Tibial artery (tissue), 4 donors: ENCODE measurements around the gene FGF14.

ENCODE experiments used
- DNase-seq, 2 donors: peaks; one replicate each; pipeline ENCODE4 v3.0.0-alpha.2; 2019
- H3K27ac ChIP-seq, 2 donors: fragments of 200-600 bp; sonication (generic) in 1 of 2; 1 replicate in 1 of 2; 2 replicates in 1 of 2; pipeline ENCODE4 v1.5.1; 2018 to 2019; ENCODE audit warnings: mild to moderate bottlenecking in 1 of 2
- H3K27me3 ChIP-seq, 2 donors: fragments of 200-600 bp; sonication (generic) in 1 of 2; one replicate each; pipeline versions ENCODE4 v1.5.1 to v1.6.0; 2016 to 2019
- H3K36me3 ChIP-seq, 3 donors: fragments of 200-600 bp; sonication (generic) in 2 of 3; one replicate each; pipeline ENCODE4 v1.5.1; 2016 to 2019; ENCODE audit warnings: mild to moderate bottlenecking in 2 of 3
- H3K4me1 ChIP-seq, 4 donors: fragments of 200-600 bp; sonication (generic) in 2 of 4; 1 replicate in 3 of 4; 2 replicates in 1 of 4; pipeline ENCODE4 v1.5.1; 2016 to 2019
- H3K4me3 ChIP-seq, 2 donors: fragments of 200-600 bp; sonication (generic) in 1 of 2; 1 replicate in 1 of 2; 2 replicates in 1 of 2; pipeline ENCODE4 v1.5.1; 2018 to 2019; ENCODE audit warnings: mild to moderate bottlenecking in 2 of 2
- H3K9me3 ChIP-seq, 3 donors: fragments of 200-600 bp; sonication (generic) in 1 of 3; one replicate each; pipeline ENCODE4 v1.5.1; 2016 to 2019
- intact Hi-C: fragments of 100-400 bp; cut with DNase I; formaldehyde crosslinking; loops from one replicate; pipeline ENCODE4 v1.15.0; 2023; ENCODE audit warnings: low total_unique reads
- TF ChIP-seq, protein P1 (sequence below), 2 experiments: fragments of 200-600 bp in 1 of 2; fragments of 450-650 bp in 1 of 2; IDR thresholded peaks; one replicate each; pipeline ENCODE4 v1.5.1; 2017 to 2019; ENCODE audit warnings: antibody characterized with exemption in 2 of 2, mild to moderate bottlenecking in 1 of 2, moderate library complexity in 1 of 2

The FGF14 gene

GRCh38 chr13:102395939-102396338, 5.9 kb downstream of the FGF14 start:
- no peaks in the 10 kb centered on the region for H3K9me3 ChIP-seq
- peaks cover 0 to 17% of the 10 kb centered on the region in 2 donors for H3K27me3 ChIP-seq
- intact Hi-C loops, result no loop called here
- DNase-seq, result no peak
- H3K27ac ChIP-seq, result no peak overlapping the region
- TF ChIP-seq, protein P1, sequence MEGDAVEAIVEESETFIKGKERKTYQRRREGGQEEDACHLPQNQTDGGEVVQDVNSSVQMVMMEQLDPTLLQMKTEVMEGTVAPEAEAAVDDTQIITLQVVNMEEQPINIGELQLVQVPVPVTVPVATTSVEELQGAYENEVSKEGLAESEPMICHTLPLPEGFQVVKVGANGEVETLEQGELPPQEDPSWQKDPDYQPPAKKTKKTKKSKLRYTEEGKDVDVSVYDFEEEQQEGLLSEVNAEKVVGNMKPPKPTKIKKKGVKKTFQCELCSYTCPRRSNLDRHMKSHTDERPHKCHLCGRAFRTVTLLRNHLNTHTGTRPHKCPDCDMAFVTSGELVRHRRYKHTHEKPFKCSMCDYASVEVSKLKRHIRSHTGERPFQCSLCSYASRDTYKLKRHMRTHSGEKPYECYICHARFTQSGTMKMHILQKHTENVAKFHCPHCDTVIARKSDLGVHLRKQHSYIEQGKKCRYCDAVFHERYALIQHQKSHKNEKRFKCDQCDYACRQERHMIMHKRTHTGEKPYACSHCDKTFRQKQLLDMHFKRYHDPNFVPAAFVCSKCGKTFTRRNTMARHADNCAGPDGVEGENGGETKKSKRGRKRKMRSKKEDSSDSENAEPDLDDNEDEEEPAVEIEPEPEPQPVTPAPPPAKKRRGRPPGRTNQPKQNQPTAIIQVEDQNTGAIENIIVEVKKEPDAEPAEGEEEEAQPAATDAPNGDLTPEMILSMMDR (IDR thresholded peaks at IDR 0.05), result no peak
- no peaks in the 10 kb centered on the region for H3K36me3 ChIP-seq
- H3K4me1 ChIP-seq, result peaks cover 0 to 21% (median 13%) of the 10 kb centered on the region in 4 donors
- H3K4me3 ChIP-seq, result no peak overlapping the region

- no peaks in the 10 kb centered on the region for H3K36me3 ChIP-seq
- TF ChIP-seq, protein P1 (IDR thresholded peaks at IDR 0.05), result no peak
Observed at GRCh38 chr13:102395174-102395573, 6.7 kb downstream of the FGF14 start.

DNA sequence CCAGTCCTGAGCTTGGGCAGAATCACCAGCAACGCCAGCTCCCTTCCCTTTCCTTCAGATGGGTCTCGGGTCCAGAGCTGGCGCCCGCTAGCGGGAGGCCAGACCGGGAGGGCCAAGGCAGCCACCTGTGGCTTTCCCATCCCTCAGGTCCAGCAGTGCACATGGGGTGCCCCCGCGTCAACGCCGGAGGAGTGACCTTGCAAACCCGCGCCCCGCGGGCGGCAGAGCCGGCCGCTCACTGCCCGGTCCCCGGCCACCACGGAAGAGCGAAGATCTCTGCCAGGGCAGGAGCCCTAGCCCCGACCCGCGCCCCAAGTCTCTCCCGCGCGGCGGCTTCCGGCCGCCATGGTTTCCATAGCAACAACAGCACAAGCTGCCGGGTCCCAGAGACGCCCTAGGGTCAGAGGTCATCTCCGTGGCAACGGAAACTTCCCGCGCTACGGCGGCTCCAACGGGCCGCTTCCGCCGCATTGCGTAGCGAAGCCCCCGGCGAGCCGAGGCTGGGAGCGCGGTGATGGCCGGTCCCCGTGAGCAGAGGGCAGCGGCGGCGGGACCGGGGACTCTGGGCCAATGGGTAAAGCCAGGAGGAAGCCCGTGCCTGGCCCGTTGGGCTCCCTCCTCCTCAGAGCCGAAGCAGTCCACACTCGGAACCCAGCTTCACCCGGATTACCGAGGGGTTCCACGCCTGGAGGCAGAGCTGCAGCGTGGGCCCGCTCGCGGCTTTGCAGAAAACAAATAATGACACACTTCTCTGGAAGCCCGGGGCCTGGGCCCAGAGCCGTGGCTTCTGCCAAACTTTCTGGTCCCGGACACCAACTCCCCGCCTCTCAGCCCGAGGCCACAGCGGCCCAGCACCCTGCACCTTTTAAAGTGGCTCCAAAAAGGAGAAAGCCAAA, 7.4 kb downstream of the FGF14 start:
- DNase-seq, result peak; percentile 89 to 95
- H3K4me1 ChIP-seq, result peaks cover 0 to 6% (median under 1%) of the 10 kb centered on the region in 4 donors
- H3K9me3 ChIP-seq, result no peaks in the 10 kb centered on the region
- no peaks in the 10 kb centered on the region for H3K36me3 ChIP-seq
- peak overlapping the region; percentile 82 to 85 for H3K4me3 ChIP-seq
- H3K27me3 ChIP-seq, result peaks cover 0 to 3% of the 10 kb centered on the region in 2 donors
- intact Hi-C loops, result no loop called here
- H3K27ac ChIP-seq, result peak overlapping the region; percentile 79 to 84
- TF ChIP-seq, protein P1 (IDR thresholded peaks at IDR 0.05), result no peak

More at GRCh38 chr13:102395174-102395573, 6.7 kb downstream of the FGF14 start:
- no peak for DNase-seq
- intact Hi-C loops, result no loop called here
- Histone ChIP-seq H3K27me3 (peaks cover 0 to 9% of the 10 kb centered on the region in 2 donors), H3K4me1 (peaks cover 0 to 13% (median 6%) of the 10 kb centered on the region in 4 donors), H3K9me3 (no peaks in the 10 kb centered on the region), H3K4me3 (peak overlapping the region; percentile 82 to 85), H3K27ac (peak overlapping the region; percentile 79 to 84)

DNA sequence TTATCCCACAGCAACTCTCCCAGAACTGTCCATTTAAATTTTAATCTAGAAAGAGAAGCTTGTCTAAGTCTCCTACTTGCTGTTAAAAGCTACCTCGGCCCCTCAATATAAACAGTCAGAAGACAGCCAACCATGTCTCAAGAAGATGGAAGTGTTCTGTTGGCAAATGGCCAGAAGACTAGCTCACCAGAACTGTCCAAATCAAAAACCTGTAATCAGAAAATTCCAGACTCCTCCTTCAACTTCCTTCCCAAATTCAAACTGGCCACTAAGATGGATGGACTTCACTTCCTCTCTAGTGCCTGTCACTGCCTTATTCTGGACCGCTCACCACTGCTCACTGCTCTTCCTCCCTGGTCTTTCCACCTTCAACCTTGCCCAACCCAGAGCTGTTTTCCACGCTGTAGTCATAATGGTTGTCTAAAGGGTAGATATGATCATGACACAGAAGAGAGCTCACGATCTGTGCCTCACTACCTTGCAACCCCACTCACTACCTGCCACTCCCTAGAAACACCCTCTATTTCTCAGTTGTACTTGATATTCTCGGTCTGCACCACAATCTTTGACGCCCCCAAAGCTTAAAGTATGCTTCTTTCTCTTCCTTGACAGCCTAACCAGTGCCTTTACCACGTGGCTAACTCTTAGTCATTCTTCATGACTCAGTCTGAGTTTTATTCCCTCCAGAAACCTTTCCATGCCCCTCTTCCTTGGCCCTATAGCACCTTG, 9.2 kb downstream of the FGF14 start:
- Histone ChIP-seq H3K9me3 (no peaks in the 10 kb centered on the region), H3K36me3 (no peaks in the 10 kb centered on the region), H3K4me1 (peaks cover 0 to 6% (median 0%) of the 10 kb centered on the region in 4 donors), H3K27ac (no peak overlapping the region), H3K4me3 (no peak overlapping the region), H3K27me3 (no peaks in the 10 kb centered on the region)
- TF ChIP-seq, protein P1 (IDR thresholded peaks at IDR 0.05), result no peak
- intact Hi-C loops, result no loop called here
- no peak for DNase-seq

DNA sequence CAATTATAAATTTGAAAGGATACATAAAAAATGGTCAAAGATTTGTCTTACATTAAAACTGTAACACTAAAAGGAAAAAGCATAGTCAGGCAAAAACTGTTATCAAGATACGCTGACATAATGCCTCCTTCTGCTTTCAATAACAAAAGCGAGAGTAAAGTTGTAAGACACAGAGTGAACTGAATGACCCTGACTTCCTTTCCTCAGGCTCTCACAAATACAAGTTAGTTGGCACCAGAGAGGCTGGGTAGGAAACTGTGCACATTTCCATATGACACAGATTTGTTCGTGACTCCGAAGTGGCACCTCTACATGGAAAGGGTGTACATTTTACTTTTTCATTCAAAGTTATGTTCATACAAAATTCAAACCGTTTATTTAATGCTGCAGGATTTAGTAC, 15.4 kb downstream of the FGF14 start:
- TF ChIP-seq, protein P1 (IDR thresholded peaks at IDR 0.05), result no peak
- Histone ChIP-seq H3K4me3 (no peak overlapping the region), H3K36me3 (no peaks in the 10 kb centered on the region), H3K27me3 (no peaks in the 10 kb centered on the region), H3K27ac (no peak overlapping the region), H3K4me1 (no peaks in the 10 kb centered on the region), H3K9me3 (no peaks in the 10 kb centered on the region)
- DNase-seq, result no peak
- intact Hi-C loops, result no loop called here
